ENCODE data around the gene NPAS3.

The NPAS3 gene

DNA sequence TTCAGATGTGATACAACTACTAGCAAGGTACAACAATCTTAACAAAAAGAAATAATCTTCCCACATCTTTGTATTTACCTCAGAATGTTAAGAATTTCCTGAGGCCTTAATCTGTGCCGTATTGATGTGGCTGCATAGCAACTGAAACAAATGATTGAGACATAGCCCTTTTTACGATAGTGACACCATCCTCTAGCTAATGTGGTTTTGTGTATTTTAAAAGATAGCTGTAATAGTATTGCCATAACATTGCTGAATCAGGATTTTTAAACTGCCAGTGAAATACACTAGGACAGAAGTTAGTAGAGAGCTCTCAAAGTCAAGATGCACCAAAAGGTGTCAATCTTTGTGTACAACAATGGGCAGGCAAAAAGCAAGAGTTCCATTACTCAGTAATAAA lies 11.9 kb downstream of the NPAS3 start:
- TF ChIP-seq, protein P1, sequence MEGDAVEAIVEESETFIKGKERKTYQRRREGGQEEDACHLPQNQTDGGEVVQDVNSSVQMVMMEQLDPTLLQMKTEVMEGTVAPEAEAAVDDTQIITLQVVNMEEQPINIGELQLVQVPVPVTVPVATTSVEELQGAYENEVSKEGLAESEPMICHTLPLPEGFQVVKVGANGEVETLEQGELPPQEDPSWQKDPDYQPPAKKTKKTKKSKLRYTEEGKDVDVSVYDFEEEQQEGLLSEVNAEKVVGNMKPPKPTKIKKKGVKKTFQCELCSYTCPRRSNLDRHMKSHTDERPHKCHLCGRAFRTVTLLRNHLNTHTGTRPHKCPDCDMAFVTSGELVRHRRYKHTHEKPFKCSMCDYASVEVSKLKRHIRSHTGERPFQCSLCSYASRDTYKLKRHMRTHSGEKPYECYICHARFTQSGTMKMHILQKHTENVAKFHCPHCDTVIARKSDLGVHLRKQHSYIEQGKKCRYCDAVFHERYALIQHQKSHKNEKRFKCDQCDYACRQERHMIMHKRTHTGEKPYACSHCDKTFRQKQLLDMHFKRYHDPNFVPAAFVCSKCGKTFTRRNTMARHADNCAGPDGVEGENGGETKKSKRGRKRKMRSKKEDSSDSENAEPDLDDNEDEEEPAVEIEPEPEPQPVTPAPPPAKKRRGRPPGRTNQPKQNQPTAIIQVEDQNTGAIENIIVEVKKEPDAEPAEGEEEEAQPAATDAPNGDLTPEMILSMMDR (IDR thresholded peaks at IDR 0.05; ENCODE audit: low read depth, low read length, missing control alignments), result no peak
- DNase-seq (ENCODE audit: extremely low read depth, low read depth), result no peak
- H3K4me3 ChIP-seq (replicated peaks; ENCODE audit: low read depth, low read length), result no peak overlapping the region

DNA sequence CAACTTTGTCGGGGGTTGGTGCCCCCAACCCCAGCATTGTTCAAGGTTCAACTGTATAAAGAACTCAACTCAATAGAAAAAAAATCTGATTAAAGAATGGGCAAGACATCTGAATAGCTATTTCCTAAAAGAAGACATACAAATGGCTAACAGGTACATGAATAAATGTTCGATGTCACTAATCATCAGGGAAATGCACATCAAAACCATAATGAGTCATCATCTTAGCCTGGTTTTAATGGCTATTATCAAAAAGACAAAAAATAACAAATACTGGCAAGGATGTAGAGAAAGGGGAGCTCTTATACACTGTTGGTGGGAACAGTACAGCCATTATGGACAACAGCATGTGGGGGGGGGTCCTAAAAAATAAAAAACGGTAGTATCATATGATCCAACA lies 28.7 kb downstream of the NPAS3 start:
- no peak overlapping the region for H3K4me3 ChIP-seq (replicated peaks; ENCODE audit: low read depth, low read length)
- TF ChIP-seq, protein P1 (IDR thresholded peaks at IDR 0.05; ENCODE audit: low read depth, low read length, missing control alignments), result no peak

DNA sequence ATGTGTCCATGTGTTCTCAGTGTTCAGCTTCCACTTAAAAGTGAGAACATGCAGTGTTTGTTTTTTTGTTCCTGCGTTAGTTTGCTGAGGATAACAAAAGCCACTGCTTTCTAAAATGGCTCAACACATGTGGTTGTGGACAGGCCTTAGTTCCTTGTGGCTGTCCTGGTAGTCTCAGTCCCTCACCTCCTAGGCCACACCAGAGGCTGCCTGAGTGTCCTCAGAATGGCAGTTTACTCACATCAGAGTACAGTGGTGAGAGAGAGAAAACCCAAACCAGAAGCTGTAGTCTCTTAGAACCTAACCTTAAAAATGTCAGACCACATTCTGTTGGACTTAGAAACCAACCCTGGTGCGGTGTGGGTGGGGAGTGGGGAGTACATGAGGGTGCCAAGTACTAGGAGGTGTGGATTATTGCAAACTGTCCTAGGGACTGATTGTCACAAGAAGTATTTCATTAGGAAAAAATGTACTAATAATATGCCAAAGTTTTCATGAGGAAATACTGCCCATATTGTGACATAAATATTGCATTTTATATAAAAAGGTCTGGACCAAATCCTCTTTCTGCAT lies 30.4 kb downstream of the NPAS3 start:
- no peak overlapping the region for H3K4me3 ChIP-seq (replicated peaks; ENCODE audit: low read depth, low read length)
- TF ChIP-seq, protein P1 (IDR thresholded peaks at IDR 0.05; ENCODE audit: low read depth, low read length, missing control alignments), result no peak
- no peak for DNase-seq (ENCODE audit: extremely low read depth, low read depth)

More for the DNA sequence above, 28.7 kb downstream of the NPAS3 start:
- no peak for DNase-seq (ENCODE audit: extremely low read depth, low read depth)

DNA sequence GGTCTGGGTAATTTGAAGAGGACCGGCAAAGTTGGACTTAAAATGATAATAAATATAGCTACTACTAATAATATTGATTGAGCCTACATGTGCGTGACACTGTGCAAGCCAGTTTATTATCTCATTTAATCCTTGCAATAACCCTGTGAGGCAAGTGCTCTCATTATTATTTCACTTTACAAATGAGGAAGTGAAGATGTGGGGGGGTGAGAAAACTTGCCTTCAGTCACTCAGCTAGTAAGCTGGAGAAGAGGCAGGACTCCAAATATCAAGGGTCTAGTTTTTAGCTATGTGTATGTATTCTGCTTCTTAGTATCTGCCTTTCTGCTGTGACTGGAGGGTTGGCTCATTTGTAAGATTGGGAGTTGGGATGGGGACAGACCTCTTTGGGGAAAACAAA lies 39.2 kb downstream of the NPAS3 start:
- no peak for DNase-seq (ENCODE audit: extremely low read depth, low read depth)
- TF ChIP-seq, protein P1 (IDR thresholded peaks at IDR 0.05; ENCODE audit: low read depth, low read length, missing control alignments), result no peak

DNA sequence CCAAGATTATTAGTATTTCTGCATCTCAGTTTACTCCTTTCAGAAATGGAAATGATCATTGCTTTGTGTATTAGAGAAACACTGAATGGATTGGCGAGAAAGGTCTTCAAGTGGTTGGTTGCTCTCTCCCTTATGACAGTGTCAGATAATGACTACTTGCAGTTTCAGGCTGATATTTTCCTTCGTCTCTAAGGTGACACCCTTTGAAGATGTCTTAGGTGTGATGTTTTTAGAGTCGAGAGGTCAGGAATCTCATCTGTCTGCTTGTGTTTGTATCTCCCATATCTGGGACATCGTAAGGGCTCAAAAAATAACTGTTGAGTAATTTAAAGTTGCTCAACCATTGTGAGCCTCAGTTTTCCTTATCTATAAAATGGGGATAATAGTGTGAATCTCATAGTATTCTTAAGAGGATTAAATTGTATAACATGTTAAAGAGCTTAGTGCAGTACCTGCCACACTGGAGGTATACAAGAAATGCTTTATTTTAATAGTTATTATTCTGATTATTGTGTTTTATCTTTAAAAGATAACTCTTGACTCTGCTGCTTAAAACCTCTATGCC lies 40.1 kb downstream of the NPAS3 start:
- no peak for DNase-seq (ENCODE audit: extremely low read depth, low read depth)
- TF ChIP-seq, protein P1 (IDR thresholded peaks at IDR 0.05; ENCODE audit: low read depth, low read length, missing control alignments), result no peak
- no peak overlapping the region for H3K4me3 ChIP-seq (replicated peaks; ENCODE audit: low read depth, low read length)

More for the DNA sequence above, 39.2 kb downstream of the NPAS3 start:
- H3K4me3 ChIP-seq (replicated peaks; ENCODE audit: low read depth, low read length), result no peak overlapping the region

DNA sequence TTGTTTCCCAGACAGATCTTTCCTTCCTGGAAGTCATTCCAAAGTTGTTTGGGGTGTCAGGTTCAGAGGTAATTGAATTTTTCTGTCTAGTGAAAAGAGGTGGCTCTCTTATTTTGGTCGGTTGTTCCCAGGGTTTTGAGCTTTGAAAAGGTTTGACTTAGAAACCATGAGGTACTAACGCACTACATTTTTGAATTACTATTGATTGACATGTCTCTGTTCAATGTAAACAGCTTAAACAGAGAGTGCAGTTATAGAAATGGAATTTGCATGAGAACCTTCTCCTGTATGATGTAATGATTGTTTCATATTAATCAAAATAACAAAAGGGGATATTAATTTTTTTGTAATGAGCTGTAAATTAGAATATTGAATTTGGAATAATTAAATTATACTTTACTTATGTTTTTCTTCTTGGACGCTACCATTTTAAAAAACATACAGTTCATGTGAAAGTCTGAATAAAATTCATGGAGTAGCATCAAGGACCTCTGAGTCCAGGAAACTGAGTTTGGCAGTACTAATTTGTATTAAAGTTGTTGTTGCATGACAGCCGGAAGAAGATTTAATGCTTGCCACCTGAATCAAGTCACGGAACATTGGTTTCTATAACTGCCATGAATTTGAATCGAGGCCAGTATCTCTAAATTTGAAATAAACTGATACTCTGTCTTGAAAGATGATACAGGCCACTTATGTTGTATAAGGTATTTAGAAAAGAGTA lies 41.7 kb downstream of the NPAS3 start:
- TF ChIP-seq, protein P1 (IDR thresholded peaks at IDR 0.05; ENCODE audit: low read depth, low read length, missing control alignments), result no peak
- no peak overlapping the region for H3K4me3 ChIP-seq (replicated peaks; ENCODE audit: low read depth, low read length)
- no peak for DNase-seq (ENCODE audit: extremely low read depth, low read depth)
